ENCODE data around the gene TTC7B. TPM values are rescaled to one million over a fixed set of nuclear protein-coding genes. Genes with fewer than 3 reads are reported as not detected.

TTC7B gene
- total RNA-seq, 4 donors from 2014 or later = 14.3 to 48.9 (median 32.5) TPM

DNA sequence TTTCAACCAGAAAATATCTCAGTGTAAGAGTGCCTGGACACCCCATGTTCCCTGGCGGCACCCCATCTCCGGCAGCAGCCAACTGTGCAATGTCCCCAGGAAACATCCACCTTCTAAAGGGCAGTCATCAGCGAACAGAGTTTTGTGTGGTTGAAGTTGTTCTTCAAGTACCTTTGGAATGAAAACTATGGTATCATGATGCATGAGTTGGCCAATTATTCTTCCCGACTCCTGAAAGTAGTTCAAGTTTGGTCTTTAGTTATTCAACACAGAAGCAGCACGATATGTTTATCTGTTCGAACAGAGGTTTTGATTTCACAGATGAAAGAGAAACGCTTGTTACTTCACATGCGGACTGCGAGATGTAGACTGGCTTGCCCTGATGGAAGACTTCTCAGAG, 21.1 kb upstream of the TTC7B start:
- TF ChIP-seq POLR2AphosphoS5 (IDR thresholded peaks at IDR 0.05) (no peak), POLR2A (IDR thresholded peaks at IDR 0.05) (no peak), EP300 (IDR thresholded peaks at IDR 0.05) (no peak)
- TF ChIP-seq, protein P1, sequence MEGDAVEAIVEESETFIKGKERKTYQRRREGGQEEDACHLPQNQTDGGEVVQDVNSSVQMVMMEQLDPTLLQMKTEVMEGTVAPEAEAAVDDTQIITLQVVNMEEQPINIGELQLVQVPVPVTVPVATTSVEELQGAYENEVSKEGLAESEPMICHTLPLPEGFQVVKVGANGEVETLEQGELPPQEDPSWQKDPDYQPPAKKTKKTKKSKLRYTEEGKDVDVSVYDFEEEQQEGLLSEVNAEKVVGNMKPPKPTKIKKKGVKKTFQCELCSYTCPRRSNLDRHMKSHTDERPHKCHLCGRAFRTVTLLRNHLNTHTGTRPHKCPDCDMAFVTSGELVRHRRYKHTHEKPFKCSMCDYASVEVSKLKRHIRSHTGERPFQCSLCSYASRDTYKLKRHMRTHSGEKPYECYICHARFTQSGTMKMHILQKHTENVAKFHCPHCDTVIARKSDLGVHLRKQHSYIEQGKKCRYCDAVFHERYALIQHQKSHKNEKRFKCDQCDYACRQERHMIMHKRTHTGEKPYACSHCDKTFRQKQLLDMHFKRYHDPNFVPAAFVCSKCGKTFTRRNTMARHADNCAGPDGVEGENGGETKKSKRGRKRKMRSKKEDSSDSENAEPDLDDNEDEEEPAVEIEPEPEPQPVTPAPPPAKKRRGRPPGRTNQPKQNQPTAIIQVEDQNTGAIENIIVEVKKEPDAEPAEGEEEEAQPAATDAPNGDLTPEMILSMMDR (IDR thresholded peaks at IDR 0.05) = no peak
- Histone ChIP-seq H3K4me1 (peaks cover 9% of the 10 kb centered on the region), H3K27me3 (no peaks in the 10 kb centered on the region), H3K36me3 (no peaks in the 10 kb centered on the region), H3K4me3 (no peak overlapping the region), H3K27ac (no peak overlapping the region), H3K9me3 (no peaks in the 10 kb centered on the region)
- WGBS = 95% methylated on average over 9 of the region's 9 CpGs
- DNase-seq (ENCODE audit: low spot score in 2 of 2) = no peak

DNA sequence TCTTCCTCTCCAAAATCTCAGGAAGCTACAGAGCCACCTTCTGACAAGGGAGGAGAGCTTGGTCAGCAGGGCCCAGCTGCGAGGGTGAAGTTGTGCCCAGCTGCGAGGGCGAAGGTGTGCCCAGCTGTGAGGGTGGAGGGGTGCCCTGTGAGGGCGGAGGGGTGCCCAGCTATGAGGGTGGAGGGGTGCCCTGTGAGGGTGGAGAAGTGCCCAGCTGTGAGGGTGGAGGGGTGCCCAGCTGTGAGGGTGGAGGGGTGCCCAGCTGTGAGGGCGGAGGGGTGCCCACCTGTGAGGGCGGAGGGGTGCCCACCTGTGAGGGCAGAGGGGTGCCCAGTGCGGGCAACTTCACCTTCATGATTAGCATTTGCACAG, 20.4 kb upstream of the TTC7B start:
- Histone ChIP-seq H3K27ac (no peak overlapping the region), H3K9me3 (no peaks in the 10 kb centered on the region), H3K4me1 (peaks cover 9% of the 10 kb centered on the region), H3K4me3 (no peak overlapping the region), H3K36me3 (no peaks in the 10 kb centered on the region), H3K27me3 (no peaks in the 10 kb centered on the region)
- TF ChIP-seq, protein P1 (IDR thresholded peaks at IDR 0.05) = no peak
- TF ChIP-seq POLR2AphosphoS5 (IDR thresholded peaks at IDR 0.05) (no peak), POLR2A (IDR thresholded peaks at IDR 0.05) (no peak), EP300 (IDR thresholded peaks at IDR 0.05) (no peak)
- WGBS = 85% methylated on average over 6 of the region's 7 CpGs
- no peak for DNase-seq (ENCODE audit: low spot score in 2 of 2)

DNA sequence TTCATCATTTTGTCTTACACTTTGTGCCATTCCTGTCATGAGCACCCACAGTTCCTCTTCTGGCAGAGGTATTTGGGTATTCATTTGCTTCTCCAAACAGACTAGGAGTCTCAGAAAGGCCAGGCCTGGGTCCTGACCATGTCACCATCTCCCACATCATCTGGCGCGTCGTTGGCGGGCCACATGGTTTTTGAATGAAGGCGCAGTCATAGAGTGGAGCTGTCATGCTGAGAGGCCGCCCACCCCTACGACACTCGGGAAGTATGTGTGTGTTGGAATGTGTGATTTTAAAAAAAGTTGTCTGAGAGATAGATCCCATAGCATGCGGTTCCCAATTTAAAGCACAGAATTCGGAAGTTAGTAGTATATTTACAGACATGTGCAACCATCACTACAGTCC, 15.6 kb upstream of the TTC7B start:
- no peaks in the 10 kb centered on the region for H3K36me3 ChIP-seq
- H3K4me1 ChIP-seq = peaks cover 16% of the 10 kb centered on the region
- WGBS = 93% methylated on average over 10 of the region's 10 CpGs
- no peak for DNase-seq (ENCODE audit: low spot score in 2 of 2)
- TF ChIP-seq POLR2A (IDR thresholded peaks at IDR 0.05) (no peak), EP300 (IDR thresholded peaks at IDR 0.05) (no peak)
- no peak overlapping the region for H3K27ac ChIP-seq
- no peaks in the 10 kb centered on the region for H3K27me3 ChIP-seq
- H3K9me3 ChIP-seq = no peaks in the 10 kb centered on the region
- H3K4me3 ChIP-seq = no peak overlapping the region

DNA sequence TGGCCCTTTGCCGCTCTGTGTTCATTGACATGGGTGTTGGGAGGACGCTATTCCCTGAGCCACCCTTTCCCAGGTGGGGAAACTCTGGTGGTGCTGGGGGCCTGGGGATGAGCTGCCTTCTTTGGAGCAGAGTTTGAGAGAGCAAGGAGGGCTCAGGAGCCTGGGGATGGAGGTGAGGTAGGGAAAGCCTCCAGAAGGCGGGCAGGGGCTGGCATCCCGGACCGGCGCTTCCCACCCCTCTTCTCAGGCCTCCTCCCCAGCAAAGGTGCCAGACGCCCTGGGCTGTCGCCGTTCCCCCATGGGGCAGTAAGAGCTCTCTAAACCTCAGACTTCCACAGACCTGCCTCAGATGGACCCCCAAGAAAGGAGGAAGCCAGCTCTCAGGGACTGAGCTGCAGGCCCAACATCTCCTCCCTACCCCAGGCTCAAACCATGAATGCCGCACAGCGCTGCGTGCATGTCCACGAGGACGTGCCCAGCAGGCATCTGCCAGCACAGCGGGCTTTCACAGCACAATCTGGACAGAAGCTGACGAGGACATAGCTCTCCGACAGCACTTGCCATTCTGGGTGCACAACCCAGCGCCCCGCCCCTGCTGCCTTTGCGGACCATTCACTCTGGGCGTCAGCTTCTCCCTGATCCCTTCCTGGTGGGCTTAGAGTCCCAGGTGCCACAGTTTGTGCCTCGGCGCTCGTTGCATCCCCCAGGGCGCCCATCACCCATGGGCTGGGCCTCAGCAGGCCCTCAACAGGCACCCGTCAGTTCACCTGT, 14.9 kb upstream of the TTC7B start:
- TF ChIP-seq EP300 (IDR thresholded peaks at IDR 0.05) (no peak), POLR2A (IDR thresholded peaks at IDR 0.05) (no peak), POLR2AphosphoS5 (IDR thresholded peaks at IDR 0.05) (no peak)
- TF ChIP-seq, protein P1 (IDR thresholded peaks at IDR 0.05) = no peak
- H3K27ac ChIP-seq = no peak overlapping the region
- no peak overlapping the region for H3K4me3 ChIP-seq
- H3K9me3 ChIP-seq = no peaks in the 10 kb centered on the region
- no peaks in the 10 kb centered on the region for H3K27me3 ChIP-seq
- no peak for DNase-seq (ENCODE audit: low spot score in 2 of 2)
- H3K4me1 ChIP-seq = peaks cover 16% of the 10 kb centered on the region
- WGBS = 93% methylated on average over 18 of the region's 26 CpGs
- no peaks in the 10 kb centered on the region for H3K36me3 ChIP-seq

DNA sequence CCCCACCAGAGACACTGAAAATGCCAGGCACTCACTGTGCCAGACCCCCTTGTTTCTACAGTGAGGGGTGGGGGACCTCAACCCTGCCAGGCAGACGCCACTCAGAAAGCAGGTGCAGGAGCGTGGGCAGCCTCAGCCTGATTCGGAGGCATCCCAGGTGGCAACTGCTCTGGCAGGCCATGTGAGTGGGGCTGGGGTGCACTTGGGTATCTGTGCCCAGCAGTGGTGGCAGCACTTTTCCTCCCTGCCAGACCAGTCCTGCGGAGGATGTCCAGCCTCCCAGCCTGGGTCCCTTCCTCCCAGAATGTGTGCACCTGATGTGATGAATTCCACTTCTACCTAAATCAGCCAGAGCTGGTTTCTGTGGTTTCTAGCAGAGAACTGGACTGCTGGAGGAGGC, 13.4 kb upstream of the TTC7B start:
- Histone ChIP-seq H3K4me3 (no peak overlapping the region), H3K27ac (no peak overlapping the region), H3K4me1 (peaks cover 16% of the 10 kb centered on the region), H3K9me3 (no peaks in the 10 kb centered on the region), H3K27me3 (no peaks in the 10 kb centered on the region), H3K36me3 (no peaks in the 10 kb centered on the region)
- TF ChIP-seq POLR2AphosphoS5 (IDR thresholded peaks at IDR 0.05) (no peak), EP300 (IDR thresholded peaks at IDR 0.05) (no peak), POLR2A (IDR thresholded peaks at IDR 0.05) (no peak)
- TF ChIP-seq, protein P1 (IDR thresholded peaks at IDR 0.05) = no peak
- 100% methylated on average over 1 of the region's 4 CpGs for WGBS
- DNase-seq (ENCODE audit: low spot score in 2 of 2) = no peak
